A549 (cell line): ENCODE data around the gene CACNG5. TPM values are rescaled to one million over a fixed set of nuclear protein-coding genes. Genes with fewer than 3 reads are reported as not detected.

Experiments
- ATAC-seq, 2 experiments: fragments of 200-7000 bp in 1 of 2; fragments of >200 bp in 1 of 2; cut with Nextera tagmentation in 1 of 2; cut with Tn5 transposase in 1 of 2; 3 replicates each; pipeline versions ENCODE4 v1.8.0 to v1.9.1; 2018 to 2020; ENCODE audit warnings: mild to moderate bottlenecking in 1 of 2, moderate library complexity in 1 of 2
- CTCF ChIA-PET: fragments of 300-600 bp; sonication (Branson Sonifier 250); formaldehyde crosslinking; extraction: SDS; loops from one replicate; lab custom pipeline; 2021; ENCODE audit warnings: antibody characterized with exemption, inconsistent platforms; lab: Yijun Ruan, JAX
- POLR2A ChIA-PET: fragments of 350-600 bp; formaldehyde crosslinking; extraction: SDS; loops from one replicate; lab custom pipeline; 2021; ENCODE audit warnings: antibody characterized with exemption, inconsistent platforms; lab: Yijun Ruan, JAX
- DNase-seq, 2 experiments: peaks; one replicate each; pipeline versions ENCODE4 v3.0.0 to v3.0.0-alpha.2; 2011 to 2016; ENCODE audit warnings: low read depth in 1 of 2, low spot score in 1 of 2
- FAIRE-seq: peaks from 2 replicates; lab custom pipeline; 2011; peaks lifted over from hg19 to GRCh38; lab: Jason Lieb, UNC
- H3K27ac ChIP-seq, 2 experiments: fragments of >200 bp; sonication (Bioruptor Twin); formaldehyde crosslinking; 3 replicates each; pipeline ENCODE4 v1.5.1; 2016 to 2017
- H3K4me1 ChIP-seq: fragments of >200 bp; sonication (Bioruptor Twin); formaldehyde crosslinking; 3 replicates; pipeline ENCODE4 v1.6.1; 2016
- H3K4me2 ChIP-seq: fragments of >200 bp; sonication (Bioruptor Twin); formaldehyde crosslinking; 3 replicates; pipeline ENCODE4 v1.6.1; 2016
- H3K4me3 ChIP-seq: fragments of >200 bp; sonication (Bioruptor Twin); formaldehyde crosslinking; 3 replicates; pipeline ENCODE4 v1.5.1; 2016
- H3K9me3 ChIP-seq: fragments of >200 bp; sonication (Bioruptor Twin); formaldehyde crosslinking; 3 replicates; pipeline ENCODE4 v1.6.1; 2016
- CBX2 ChIP-seq: fragments of 200-600 bp; sonication (generic); IDR thresholded peaks from 2 replicates; pipeline ENCODE4 v1.6.1; 2016; ENCODE audit warnings: low read depth, mild to moderate bottlenecking, borderline replicate concordance
- CHD2 ChIP-seq: fragments of 150-350 bp; IDR thresholded peaks from 2 replicates; pipeline ENCODE4 v1.6.1; 2014; ENCODE audit warnings: low read length; ENCODE audit not compliant: partially characterized antibody
- CHD4 ChIP-seq: fragments of 200-600 bp; sonication (generic); IDR thresholded peaks from 2 replicates; pipeline ENCODE4 v1.6.1; 2016; ENCODE audit warnings: antibody characterized with exemption, mild to moderate bottlenecking, borderline replicate concordance
- EHMT2 ChIP-seq: fragments of 200-600 bp; sonication (generic); IDR thresholded peaks from 2 replicates; pipeline ENCODE4 v1.6.1; 2016; ENCODE audit warnings: antibody characterized with exemption, low read depth, mild to moderate bottlenecking, moderate library complexity
- ESRRA ChIP-seq: fragments of 150-350 bp; IDR thresholded peaks from 2 replicates; pipeline ENCODE4 v1.6.1; 2014; ENCODE audit warnings: mild to moderate bottlenecking, low read length, borderline replicate concordance
- FOSL2 ChIP-seq, 2 experiments: fragments of 450-650 bp in 1 of 2; fragments of >200 bp in 1 of 2; sonication (Bioruptor Twin) in 1 of 2; formaldehyde crosslinking; IDR thresholded peaks; 2 replicates each; pipeline versions ENCODE4 v1.5.0 to v1.6.1; 2016 to 2020; ENCODE audit warnings: mild to moderate bottlenecking in 1 of 2, moderate library complexity in 1 of 2
- FOXS1 ChIP-seq: fragments of 250-450 bp; sonication (Bioruptor Pico); IDR thresholded peaks from 2 replicates; pipeline ENCODE4 v1.5.0; 2020; ENCODE audit warnings: mild to moderate bottlenecking, moderate library complexity
- HOXA7 ChIP-seq: fragments of 250-450 bp; sonication (Bioruptor Pico); IDR thresholded peaks from 2 replicates; pipeline ENCODE4 v1.5.0; 2020; ENCODE audit warnings: mild to moderate bottlenecking, moderate library complexity
- HOXB13 ChIP-seq: fragments of 250-450 bp; sonication (Bioruptor Pico); IDR thresholded peaks from 2 replicates; pipeline ENCODE4 v1.5.0; 2020; ENCODE audit warnings: low read depth, mild to moderate bottlenecking, moderate library complexity
- JUN ChIP-seq, 2 experiments: fragments of >200 bp; sonication (Bioruptor Twin); formaldehyde crosslinking; IDR thresholded peaks; 2 replicates in 1 of 2; 3 replicates in 1 of 2; pipeline ENCODE4 v1.6.1; 2016 to 2017
- KDM5A ChIP-seq: fragments of 200-600 bp; sonication (generic); IDR thresholded peaks from 2 replicates; pipeline ENCODE4 v1.6.1; 2016; ENCODE audit warnings: antibody characterized with exemption, mild to moderate bottlenecking
- MAFK ChIP-seq: fragments of 450-650 bp; IDR thresholded peaks from 2 replicates; pipeline ENCODE4 v1.6.1; 2014; ENCODE audit not compliant: partially characterized antibody
- NR3C1 ChIP-seq: fragments of >200 bp; sonication (Bioruptor Twin); formaldehyde crosslinking; IDR thresholded peaks from 3 replicates; pipeline ENCODE4 v1.6.1; 2017
- PBX3 ChIP-seq: IDR thresholded peaks from 2 replicates; pipeline ENCODE4 v1.6.1; 2012
- POLR2A ChIP-seq: IDR thresholded peaks from 2 replicates; pipeline ENCODE4 v1.6.1; 2012; ENCODE audit warnings: mild to moderate bottlenecking, low read length
- POLR2AphosphoS2 ChIP-seq: conservative IDR thresholded peaks from 2 replicates; pipeline ENCODE4 v1.6.1; 2012; ENCODE audit warnings: low read length, improper control_type of control experiment, inconsistent platforms
- RAD21 ChIP-seq, 2 experiments: fragments of >200 bp in 1 of 2; sonication (Bioruptor Twin) in 1 of 2; formaldehyde crosslinking in 1 of 2; IDR thresholded peaks in 1 of 2; conservative IDR thresholded peaks in 1 of 2; 2 replicates in 1 of 2; 3 replicates in 1 of 2; pipeline ENCODE4 v1.6.1; 2012 to 2018; ENCODE audit warnings: inconsistent platforms in 1 of 2
- REST ChIP-seq: fragments of 200-600 bp; sonication (generic); IDR thresholded peaks from 2 replicates; pipeline ENCODE4 v1.6.1; 2016; ENCODE audit warnings: antibody characterized with exemption, mild to moderate bottlenecking, moderate library complexity
- SMC3 ChIP-seq: fragments of >200 bp; sonication (Bioruptor Twin); formaldehyde crosslinking; IDR thresholded peaks from 3 replicates; pipeline ENCODE4 v1.6.1; 2018; ENCODE audit warnings: inconsistent platforms
- ZFP36 ChIP-seq: fragments of 450-650 bp; IDR thresholded peaks from 2 replicates; pipeline ENCODE4 v1.6.1; 2014; ENCODE audit warnings: borderline replicate concordance; ENCODE audit not compliant: partially characterized antibody
- WGBS: methylation state at CpG from one replicate; pipeline ENCODE4 v1.1.6; 2017; ENCODE audit errors: missing lambda C conversion rate; 5-methylcytosine and 5-hydroxymethylcytosine counted together
- polyA plus RNA-seq, 4 experiments: library from polyadenylated mRNA; depleted of rRNA in 3 of 4; stranded (reverse); fragments of >200 nt; fragmentation: RNase III in 1 of 4; extraction: RNeasy Plus Mini Kit Qiagen cat#74134 plus additional on column Dnase treatment in 1 of 4; gene quantifications; 2 replicates in 3 of 4; 3 replicates in 1 of 4; pipeline ENCODE4 v1.2.3, GENCODE V29; 2011 to 2017
- TF ChIP-seq, protein P1 (sequence below): IDR thresholded peaks from 2 replicates; pipeline ENCODE4 v1.6.1; 2012; ENCODE audit warnings: low read depth, borderline replicate concordance
- TF ChIP-seq, protein P2 (sequence below): fragments of >200 bp; sonication (Bioruptor Twin); formaldehyde crosslinking; IDR thresholded peaks from 3 replicates; pipeline ENCODE4 v1.6.1; 2016
- TF ChIP-seq, protein P3 (sequence below): fragments of >200 bp; sonication (Bioruptor Twin); formaldehyde crosslinking; IDR thresholded peaks from 3 replicates; pipeline ENCODE4 v1.5.1; 2016
- TF ChIP-seq, protein P4 (sequence below): IDR thresholded peaks from 2 replicates; pipeline ENCODE4 v1.6.1; 2012

CACNG5 gene
- polyA plus RNA-seq, 2 of the 4 experiments (the other 2 are of a cell fraction): 0.09 TPM; not detected in 1

- 72% methylated on average over 18 of the region's 18 CpGs for WGBS
- ChIA-PET POLR2A (no interaction called here), CTCF (interaction anchor here (0.7 to 3.5 kb wide), 5 partner anchors 65 to 1646 kb away, joined by 3 to 12 read pairs (median 4); no protein-coding TSS in a partner anchor)
- FAIRE-seq (no peak), ATAC-seq (no peak), DNase-seq (no peak)
- Histone ChIP-seq H3K4me2 (no peak overlapping the region), H3K27ac (no peak overlapping the region), H3K4me3 (no peak overlapping the region), H3K9me3 (no peaks in the 10 kb centered on the region), H3K4me1 (peaks cover 8% of the 10 kb centered on the region)
- TF ChIP-seq, protein P1, sequence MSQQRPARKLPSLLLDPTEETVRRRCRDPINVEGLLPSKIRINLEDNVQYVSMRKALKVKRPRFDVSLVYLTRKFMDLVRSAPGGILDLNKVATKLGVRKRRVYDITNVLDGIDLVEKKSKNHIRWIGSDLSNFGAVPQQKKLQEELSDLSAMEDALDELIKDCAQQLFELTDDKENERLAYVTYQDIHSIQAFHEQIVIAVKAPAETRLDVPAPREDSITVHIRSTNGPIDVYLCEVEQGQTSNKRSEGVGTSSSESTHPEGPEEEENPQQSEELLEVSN: no peak
- no peak for TF ChIP-seq FOSL2 (IDR thresholded peaks at IDR 0.05)
- TF ChIP-seq FOSL2 (CRISPR knock-in tag; IDR thresholded peaks at IDR 0.05): no peak
- no peak for TF ChIP-seq REST
- TF ChIP-seq JUN (IDR thresholded peaks at IDR 0.05): no peak
- TF ChIP-seq, protein P2, sequence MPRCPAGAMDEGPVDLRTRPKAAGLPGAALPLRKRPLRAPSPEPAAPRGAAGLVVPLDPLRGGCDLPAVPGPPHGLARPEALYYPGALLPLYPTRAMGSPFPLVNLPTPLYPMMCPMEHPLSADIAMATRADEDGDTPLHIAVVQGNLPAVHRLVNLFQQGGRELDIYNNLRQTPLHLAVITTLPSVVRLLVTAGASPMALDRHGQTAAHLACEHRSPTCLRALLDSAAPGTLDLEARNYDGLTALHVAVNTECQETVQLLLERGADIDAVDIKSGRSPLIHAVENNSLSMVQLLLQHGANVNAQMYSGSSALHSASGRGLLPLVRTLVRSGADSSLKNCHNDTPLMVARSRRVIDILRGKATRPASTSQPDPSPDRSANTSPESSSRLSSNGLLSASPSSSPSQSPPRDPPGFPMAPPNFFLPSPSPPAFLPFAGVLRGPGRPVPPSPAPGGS: no peak
- TF ChIP-seq FOXS1 (CRISPR knock-in tag): no peak
- no peak for TF ChIP-seq RAD21 (conservative IDR thresholded peaks at IDR 0.05 in 1 of 2, IDR thresholded peaks at IDR 0.05 in 1 of 2)
- TF ChIP-seq ESRRA: no peak
These were observed 75.9 kb downstream of the CACNG5 start for GRCh38 chr17:66910651-66911285.

DNA sequence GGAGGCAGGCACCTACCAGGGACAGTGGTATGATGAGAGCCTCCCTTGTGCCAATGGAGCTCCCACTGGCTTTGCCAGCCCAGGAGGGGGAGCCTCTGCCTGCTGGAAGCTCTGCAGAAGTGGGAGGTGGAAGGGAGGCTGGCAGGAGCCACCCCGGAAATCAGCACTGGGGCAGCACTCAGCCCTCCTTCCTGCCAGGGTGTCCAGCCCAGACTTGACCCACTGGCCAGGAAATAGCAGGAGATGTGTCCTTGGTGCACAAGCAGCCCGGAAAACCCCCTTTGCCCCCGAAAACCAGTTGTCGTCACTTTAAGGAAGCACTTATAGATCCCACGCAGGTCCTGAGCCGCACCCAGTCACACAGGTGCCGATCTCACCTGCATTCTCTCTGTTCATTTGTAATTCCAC lies 80.3 kb downstream of the CACNG5 start:
- no peak overlapping the region for H3K4me3 ChIP-seq
- no peak overlapping the region for H3K4me2 ChIP-seq
- H3K4me1 ChIP-seq: no peaks in the 10 kb centered on the region
- H3K9me3 ChIP-seq: no peaks in the 10 kb centered on the region
- CTCF ChIA-PET: interaction anchor here (0.7 to 4.1 kb wide), 9 partner anchors 10 to 245 kb away, joined by 3 to 22 read pairs (median 4); no protein-coding TSS in a partner anchor
- WGBS: 62% methylated on average over 7 of the region's 7 CpGs
- TF ChIP-seq JUN (IDR thresholded peaks at IDR 0.05): no peak
- TF ChIP-seq POLR2A: no peak; the same call in 1 of the 2 replicates
- peak; percentile 70 for TF ChIP-seq SMC3
- TF ChIP-seq, protein P3, sequence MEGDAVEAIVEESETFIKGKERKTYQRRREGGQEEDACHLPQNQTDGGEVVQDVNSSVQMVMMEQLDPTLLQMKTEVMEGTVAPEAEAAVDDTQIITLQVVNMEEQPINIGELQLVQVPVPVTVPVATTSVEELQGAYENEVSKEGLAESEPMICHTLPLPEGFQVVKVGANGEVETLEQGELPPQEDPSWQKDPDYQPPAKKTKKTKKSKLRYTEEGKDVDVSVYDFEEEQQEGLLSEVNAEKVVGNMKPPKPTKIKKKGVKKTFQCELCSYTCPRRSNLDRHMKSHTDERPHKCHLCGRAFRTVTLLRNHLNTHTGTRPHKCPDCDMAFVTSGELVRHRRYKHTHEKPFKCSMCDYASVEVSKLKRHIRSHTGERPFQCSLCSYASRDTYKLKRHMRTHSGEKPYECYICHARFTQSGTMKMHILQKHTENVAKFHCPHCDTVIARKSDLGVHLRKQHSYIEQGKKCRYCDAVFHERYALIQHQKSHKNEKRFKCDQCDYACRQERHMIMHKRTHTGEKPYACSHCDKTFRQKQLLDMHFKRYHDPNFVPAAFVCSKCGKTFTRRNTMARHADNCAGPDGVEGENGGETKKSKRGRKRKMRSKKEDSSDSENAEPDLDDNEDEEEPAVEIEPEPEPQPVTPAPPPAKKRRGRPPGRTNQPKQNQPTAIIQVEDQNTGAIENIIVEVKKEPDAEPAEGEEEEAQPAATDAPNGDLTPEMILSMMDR: peak; percentile 47
- peak; percentile 68 to 84 for TF ChIP-seq RAD21 (conservative IDR thresholded peaks at IDR 0.05 in 1 of 2, IDR thresholded peaks at IDR 0.05 in 1 of 2)
- DNase-seq: peak; percentile 64 to 65
- ATAC-seq: peak; percentile 94 to 97
- H3K27ac ChIP-seq: peak overlapping the region in 1 of 2 experiments; percentile 43; a peak in 2 of 6 replicates
- POLR2A ChIA-PET: no interaction called here
- no peak for FAIRE-seq

- H3K4me3 ChIP-seq: no peak overlapping the region
- H3K27ac ChIP-seq: no peak overlapping the region
- DNase-seq (no peak), FAIRE-seq (no peak), ATAC-seq (no peak)
- no peaks in the 10 kb centered on the region for H3K4me1 ChIP-seq
- 84% methylated on average over 11 of the region's 11 CpGs for WGBS
- peaks cover under 1% of the 10 kb centered on the region; the same call in 1 of the 3 replicates for H3K9me3 ChIP-seq
- ChIA-PET POLR2A (no interaction called here), CTCF (interaction anchor here (0.8 to 4.1 kb wide), 11 partner anchors 10 to 242 kb away, joined by 3 to 22 read pairs (median 6); no protein-coding TSS in a partner anchor)
- H3K4me2 ChIP-seq: no peak overlapping the region
- TF ChIP-seq CBX2 (no peak), ZFP36 (no peak), NR3C1 (no peak), PBX3 (no peak), EHMT2 (no peak), HOXB13 (CRISPR knock-in tag) (no peak), CHD2 (no peak), MAFK (no peak), KDM5A (no peak), CHD4 (no peak), HOXA7 (CRISPR knock-in tag) (no peak), POLR2AphosphoS2 (no peak)
- TF ChIP-seq, protein P4, sequence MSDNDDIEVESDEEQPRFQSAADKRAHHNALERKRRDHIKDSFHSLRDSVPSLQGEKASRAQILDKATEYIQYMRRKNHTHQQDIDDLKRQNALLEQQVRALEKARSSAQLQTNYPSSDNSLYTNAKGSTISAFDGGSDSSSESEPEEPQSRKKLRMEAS: no peak
These were observed 80.9 kb downstream of the CACNG5 start for GRCh38 chr17:66915792-66916191.
